ENCODE results near the gene MCM3. TPM values are rescaled to one million over a fixed set of nuclear protein-coding genes. Genes with fewer than 3 reads are reported as not detected.

MCM3 gene
- total and polyA plus RNA-seq, 2 of the 4 experiments (the other 2 are of a cell fraction), result 54.6 to 66.5 TPM

DNA sequence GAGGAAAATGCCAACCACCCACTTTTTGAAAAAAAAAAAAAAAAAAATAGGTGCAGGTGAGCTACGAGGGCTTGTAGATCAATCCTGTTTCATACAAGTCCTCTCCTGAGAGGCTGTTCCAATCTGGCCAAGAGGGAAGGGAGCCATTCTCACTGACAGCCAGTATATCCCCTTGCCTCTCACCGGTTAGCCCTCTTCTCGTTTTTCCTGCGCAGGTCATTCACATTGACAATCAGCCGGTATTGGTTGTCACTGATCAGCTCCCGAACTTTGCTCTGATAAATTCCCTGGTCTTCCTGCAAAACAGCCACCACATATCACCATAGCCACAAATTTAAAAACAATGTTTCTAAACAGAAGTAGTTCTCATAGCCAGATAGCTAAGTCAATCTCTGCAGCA is 1.4 kb downstream of the MCM3 start:
- DNase-seq, result no peak
- dilution Hi-C loops (cut with HindIII; ENCODE audit: low sequenced_read_pairs, unreplicated experiment) (no loop called here), intact Hi-C loops (cut with micrococcal nuclease) (no loop called here), in situ Hi-C loops (cut with MboI; ENCODE audit: low sequenced_read_pairs) (no loop called here)
- Histone ChIP-seq H3K56ac (ENCODE audit: extremely low read depth, insufficient read depth, low read length) (no peak overlapping the region), H2BK15ac (ENCODE audit: low read depth, low read length) (no peak overlapping the region), H2BK20ac (ENCODE audit: low read depth, low read length) (no peak overlapping the region), H3K4me2 (ENCODE audit: low read depth, low read length) (no peak overlapping the region), H3K27ac (ENCODE audit: insufficient read depth, low read length) (no peak overlapping the region), H2AK9ac (replicated peaks; ENCODE audit: low read depth, low read length, poor library complexity) (no peak overlapping the region), H4K20me1 (ENCODE audit: insufficient read depth, low read length) (no peaks in the 10 kb centered on the region), H4K5ac (ENCODE audit: low read depth, low read length) (no peak overlapping the region), H3K18ac (ENCODE audit: low read depth, low read length) (no peak overlapping the region), H3K14ac (replicated peaks; ENCODE audit: low read depth, low read length) (no peak overlapping the region), H3K9me3 (ENCODE audit: control insufficient read depth, insufficient read depth, low read length) (no peaks in the 10 kb centered on the region), H2BK5ac (ENCODE audit: low read depth, low read length, poor library complexity, severe bottlenecking) (no peak overlapping the region), H3K4ac (ENCODE audit: low read depth, low read length) (no peak overlapping the region), H2AFZ (replicated peaks; ENCODE audit: low read length, poor library complexity) (peak overlapping the region; percentile 27), H2AK5ac (ENCODE audit: low read depth, low read length) (no peak overlapping the region), H3K9me1 (ENCODE audit: insufficient read depth, low read length) (no peaks in the 10 kb centered on the region; the same call in 1 of the 2 replicates), H2BK120ac (ENCODE audit: low read depth, low read length) (no peak overlapping the region), H4K8ac (ENCODE audit: low read depth in 2 of 2, low read length in 2 of 2) (no peak overlapping the region), H3K36me3 (ENCODE audit: control insufficient read depth, insufficient read depth, low read length) (peaks cover 12% of the 10 kb centered on the region), H3K23ac (ENCODE audit: low read depth, low read length) (no peak overlapping the region), H3K4me1 (ENCODE audit: control insufficient read depth, insufficient read depth, low read length) (no peaks in the 10 kb centered on the region), H4K91ac (ENCODE audit: insufficient read depth, low read depth, low read length) (no peak overlapping the region), H3K9ac (ENCODE audit: low read depth, low read length) (peak overlapping the region; percentile 40; the same call in 1 of the 2 replicates), H3K79me1 (ENCODE audit: low read depth in 1 of 2, low read length in 2 of 2) (peaks cover 9 to 13% of the 10 kb centered on the region in 2 experiments; a peak in 3 of 4 replicates), H3K27me3 (ENCODE audit: control insufficient read depth, insufficient read depth, low read length) (no peaks in the 10 kb centered on the region), H3K4me3 (ENCODE audit: insufficient read depth, low read depth, low read length) (no peak overlapping the region)
- TF ChIP-seq, protein P1, sequence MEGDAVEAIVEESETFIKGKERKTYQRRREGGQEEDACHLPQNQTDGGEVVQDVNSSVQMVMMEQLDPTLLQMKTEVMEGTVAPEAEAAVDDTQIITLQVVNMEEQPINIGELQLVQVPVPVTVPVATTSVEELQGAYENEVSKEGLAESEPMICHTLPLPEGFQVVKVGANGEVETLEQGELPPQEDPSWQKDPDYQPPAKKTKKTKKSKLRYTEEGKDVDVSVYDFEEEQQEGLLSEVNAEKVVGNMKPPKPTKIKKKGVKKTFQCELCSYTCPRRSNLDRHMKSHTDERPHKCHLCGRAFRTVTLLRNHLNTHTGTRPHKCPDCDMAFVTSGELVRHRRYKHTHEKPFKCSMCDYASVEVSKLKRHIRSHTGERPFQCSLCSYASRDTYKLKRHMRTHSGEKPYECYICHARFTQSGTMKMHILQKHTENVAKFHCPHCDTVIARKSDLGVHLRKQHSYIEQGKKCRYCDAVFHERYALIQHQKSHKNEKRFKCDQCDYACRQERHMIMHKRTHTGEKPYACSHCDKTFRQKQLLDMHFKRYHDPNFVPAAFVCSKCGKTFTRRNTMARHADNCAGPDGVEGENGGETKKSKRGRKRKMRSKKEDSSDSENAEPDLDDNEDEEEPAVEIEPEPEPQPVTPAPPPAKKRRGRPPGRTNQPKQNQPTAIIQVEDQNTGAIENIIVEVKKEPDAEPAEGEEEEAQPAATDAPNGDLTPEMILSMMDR (conservative IDR thresholded peaks at IDR 0.05; ENCODE audit: low read depth, low read length), result no peak
- TF ChIP-seq, protein P2, sequence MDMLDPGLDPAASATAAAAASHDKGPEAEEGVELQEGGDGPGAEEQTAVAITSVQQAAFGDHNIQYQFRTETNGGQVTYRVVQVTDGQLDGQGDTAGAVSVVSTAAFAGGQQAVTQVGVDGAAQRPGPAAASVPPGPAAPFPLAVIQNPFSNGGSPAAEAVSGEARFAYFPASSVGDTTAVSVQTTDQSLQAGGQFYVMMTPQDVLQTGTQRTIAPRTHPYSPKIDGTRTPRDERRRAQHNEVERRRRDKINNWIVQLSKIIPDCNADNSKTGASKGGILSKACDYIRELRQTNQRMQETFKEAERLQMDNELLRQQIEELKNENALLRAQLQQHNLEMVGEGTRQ (IDR thresholded peaks at IDR 0.05; ENCODE audit: low read depth, low read length), result no peak
- TF ChIP-seq RFX5 (IDR thresholded peaks at IDR 0.05; ENCODE audit: low read depth, low read length), result no peak
- no peak for TF ChIP-seq RAD21 (IDR thresholded peaks at IDR 0.05; ENCODE audit: low read length)
- no peak for TF ChIP-seq SMC3 (IDR thresholded peaks at IDR 0.05; ENCODE audit: low read depth, low read length)
- ChIA-PET POLR2A (ENCODE audit: unreplicated experiment) (interaction anchor here (0.6 kb wide), 1 partner anchor 309 kb away, joined by 4 read pairs; no protein-coding TSS in a partner anchor), CTCF (interaction anchor here (1.3 to 1.5 kb wide), 2 partner anchors 107 to 117 kb away, joined by 3 to 5 read pairs; no protein-coding TSS in a partner anchor)
- WGBS, 2 experiments (ENCODE audit: extremely low coverage in 2 of 2, insufficient read length in 1 of 2), result 45% methylated on average over 5 of the region's 6 CpGs; no CpG with 5 or more reads in 1 of the 2 experiments
- BruUV-seq (replicated peaks), result no TSS peak
- ATAC-seq (ENCODE audit: low read depth), result no peak

Data from IMR-90 (cell line).